Endodermal cell (in vitro differentiated cells): Measurements from ENCODE around the gene NUP85. TPM values are rescaled to one million over a fixed set of nuclear protein-coding genes. Genes with fewer than 3 reads are reported as not detected.
"Not testable (repeated sequence)": the region's sequence is repeated elsewhere in the genome, so short reads cannot be mapped to it uniquely, and the experiment has no call there.

Experiments
- DNase-seq: peaks from one replicate; pipeline ENCODE4 v3.0.0-alpha.2; 2017
- H3K27ac ChIP-seq: 2 replicates; pipeline ENCODE4 v1.5.1; 2013; ENCODE audit warnings: mild to moderate bottlenecking, low read depth, low read length, moderate library complexity
- H3K27me3 ChIP-seq: 2 replicates; pipeline ENCODE4 v1.6.1; 2013; ENCODE audit warnings: mild to moderate bottlenecking, low read length, moderate library complexity; ENCODE audit not compliant: insufficient read depth, control insufficient read depth, poor library complexity, severe bottlenecking
- H3K36me3 ChIP-seq: 2 replicates; pipeline ENCODE4 v1.7.0; 2013; ENCODE audit warnings: mild to moderate bottlenecking, low read length, moderate library complexity; ENCODE audit not compliant: control insufficient read depth, insufficient read depth
- H3K4me1 ChIP-seq: one replicate; pipeline ENCODE4 v1.7.0; 2013; ENCODE audit warnings: low read length; ENCODE audit not compliant: control insufficient read depth, insufficient read depth
- H3K4me3 ChIP-seq: 2 replicates; pipeline ENCODE4 v1.5.1; 2013; ENCODE audit warnings: mild to moderate bottlenecking, low read length, moderate library complexity
- H3K9ac ChIP-seq: 2 replicates; pipeline ENCODE4 v1.6.1; 2013; ENCODE audit warnings: mild to moderate bottlenecking, low read length, moderate library complexity; ENCODE audit not compliant: poor library complexity, severe bottlenecking; ENCODE audit errors: extremely low read depth
- H3K9me3 ChIP-seq: 2 replicates; pipeline ENCODE4 v1.6.1; 2013; ENCODE audit warnings: mild to moderate bottlenecking, low read length, moderate library complexity; ENCODE audit not compliant: control insufficient read depth
- H3K27ac Mint-ChIP-seq: 2 replicates; pipeline ENCODE4 v1.8.0; 2020; ENCODE audit warnings: mixed read lengths
- H3K27me3 Mint-ChIP-seq: 2 replicates; pipeline ENCODE4 v1.8.0; 2021; ENCODE audit warnings: mild to moderate bottlenecking, mixed read lengths; ENCODE audit not compliant: insufficient read depth
- H3K36me3 Mint-ChIP-seq: 2 replicates; pipeline ENCODE4 v1.8.0; 2020; ENCODE audit warnings: low read depth, mixed read lengths
- H3K4me1 Mint-ChIP-seq: 2 replicates; pipeline ENCODE4 v1.8.0; 2020; ENCODE audit warnings: mixed read lengths
- H3K4me3 Mint-ChIP-seq: 2 replicates; pipeline ENCODE4 v1.8.0; 2020; ENCODE audit warnings: mild to moderate bottlenecking, moderate library complexity, mixed read lengths
- H3K9me3 Mint-ChIP-seq: 2 replicates; pipeline ENCODE4 v1.8.0; 2020; ENCODE audit warnings: mild to moderate bottlenecking, mixed read lengths
- CTCF ChIP-seq: fragments of 200-600 bp; sonication (generic); conservative IDR thresholded peaks from 2 replicates; pipeline ENCODE4 v1.5.0; 2021; ENCODE audit warnings: antibody characterized with exemption, mild to moderate bottlenecking
- WGBS, 2 experiments: methylation state at CpG; one replicate each; pipeline versions ENCODE4 v1.1.5 to v1.1.7; 2013; ENCODE audit warnings: missing lambda C conversion rate in 2 of 2, mixed read lengths in 1 of 2; ENCODE audit not compliant: insufficient coverage in 1 of 2, insufficient read length in 1 of 2; 5-methylcytosine and 5-hydroxymethylcytosine counted together
- total RNA-seq, 2 donors: library from RNA; stranded (reverse); fragmentation: NEBNext Ultra II Directional in 1 of 2; extraction: Animal tissue kit (Norgen Biotek cat#: 25700) in 1 of 2; gene quantifications; 2 replicates in 1 of 2; 3 replicates in 1 of 2; pipeline ENCODE4 v1.2.1, GENCODE V29; 2021

Gene NUP85
- total RNA-seq, 2 donors from 2014 or later: 105 to 117 TPM

- no peaks in the 10 kb centered on the region for H3K9me3 ChIP-seq
- H3K4me3 ChIP-seq: no peak overlapping the region
- H3K27me3 Mint-ChIP-seq: no peaks in the 10 kb centered on the region
- no peaks in the 10 kb centered on the region for H3K4me1 Mint-ChIP-seq
- H3K27ac ChIP-seq: no peak overlapping the region
- no peak for TF ChIP-seq CTCF
- H3K9me3 Mint-ChIP-seq: no peaks in the 10 kb centered on the region
- H3K9ac ChIP-seq: no peak overlapping the region
- H3K27me3 ChIP-seq: no peaks in the 10 kb centered on the region
- peaks cover 6% of the 10 kb centered on the region for H3K36me3 Mint-ChIP-seq
- no peaks in the 10 kb centered on the region for H3K4me1 ChIP-seq
- H3K36me3 ChIP-seq: no peaks in the 10 kb centered on the region
- WGBS, 2 experiments: 93 to 100% methylated on average over 3 to 6 of the region's 6 CpGs
- no peak for DNase-seq
- no peak overlapping the region for H3K4me3 Mint-ChIP-seq
- no peak overlapping the region for H3K27ac Mint-ChIP-seq
These were observed 72.2 kb downstream of the NUP85 start for GRCh38 chr17:75277664-75278071.

GRCh38 chr17:75280189-75280588 lies 74.7 kb downstream of the NUP85 start:
- WGBS, 2 experiments: 92 to 100% methylated on average over 1 to 4 of the region's 4 CpGs
- not testable (repeated sequence) for H3K27me3 ChIP-seq, H3K9me3 ChIP-seq, DNase-seq, H3K27ac Mint-ChIP-seq, H3K9me3 Mint-ChIP-seq, H3K9ac ChIP-seq, H3K27ac ChIP-seq, H3K4me3 Mint-ChIP-seq, H3K4me3 ChIP-seq, H3K36me3 ChIP-seq, H3K27me3 Mint-ChIP-seq, H3K4me1 Mint-ChIP-seq, H3K4me1 ChIP-seq
- peaks cover 14% of the 10 kb centered on the region for H3K36me3 Mint-ChIP-seq

- Mint-ChIP-seq H3K4me3 (no peak overlapping the region), H3K9me3 (no peaks in the 10 kb centered on the region), H3K4me1 (no peaks in the 10 kb centered on the region), H3K27me3 (no peaks in the 10 kb centered on the region), H3K36me3 (peaks cover 18% of the 10 kb centered on the region), H3K27ac (no peak overlapping the region)
- WGBS, 2 experiments: 91 to 94% methylated on average over 6 of the region's 6 CpGs
- DNase-seq: no peak
- Histone ChIP-seq H3K36me3 (peaks cover 6% of the 10 kb centered on the region), H3K4me3 (no peak overlapping the region), H3K9me3 (no peaks in the 10 kb centered on the region), H3K4me1 (no peaks in the 10 kb centered on the region), H3K9ac (no peak overlapping the region), H3K27ac (no peak overlapping the region), H3K27me3 (no peaks in the 10 kb centered on the region)
- TF ChIP-seq CTCF: no peak
These were observed 79.6 kb downstream of the NUP85 start for GRCh38 chr17:75285123-75285522.

Other genes with a start within 250 kb of the NUP85 start
- gene HID1, start 232.9 kb upstream of the NUP85 start, total RNA-seq: 10 to 100 TPM in 1 of 2 donors, 1 to 10 TPM in 1; 7.6 to 11.4 TPM
- 10 to 100 TPM; 20.4 to 23.6 TPM for gene CDR2L, start 218.0 kb upstream of the NUP85 start, total RNA-seq
- gene MRPL58, start 193.0 kb upstream of the NUP85 start, total RNA-seq: 10 to 100 TPM; 29.7 to 30.1 TPM
- gene ATP5PD, start 158.7 kb upstream of the NUP85 start, total RNA-seq: 100 to 1,000 TPM; 244 to 295 TPM
- 10 to 100 TPM; 27.7 to 32.8 TPM for gene KCTD2, start 158.5 kb upstream of the NUP85 start, total RNA-seq
- gene SLC16A5, start 117.7 kb upstream of the NUP85 start, total RNA-seq: 10 to 100 TPM; 28.8 to 54.0 TPM
- gene ARMC7, start 95.7 kb upstream of the NUP85 start, total RNA-seq: 10 to 100 TPM; 20.0 to 26.6 TPM
- gene NT5C, start 73.9 kb upstream of the NUP85 start, total RNA-seq: 10 to 100 TPM; 69.1 to 80.3 TPM
- 100 to 1,000 TPM; 148 to 156 TPM for gene JPT1, start 51.2 kb upstream of the NUP85 start, total RNA-seq
- gene SUMO2, start 22.7 kb upstream of the NUP85 start, total RNA-seq: 100 to 1,000 TPM; 586 to 714 TPM
- 10 to 100 TPM; 64.9 to 73.2 TPM for gene GGA3, start 55.9 kb downstream of the NUP85 start, total RNA-seq
- 10 to 100 TPM; 81.0 to 82.5 TPM for gene MRPS7, start 56.2 kb downstream of the NUP85 start, total RNA-seq
- gene MIF4GD, start 65.6 kb downstream of the NUP85 start, total RNA-seq: 10 to 100 TPM; 17.9 to 28.6 TPM
- gene SLC25A19, start 83.8 kb downstream of the NUP85 start, total RNA-seq: 10 to 100 TPM; 10.6 to 10.7 TPM
- 10 to 100 TPM; 85.5 to 86.6 TPM for gene GRB2, start 200.0 kb downstream of the NUP85 start, total RNA-seq